Dendritic cell treated with granulocyte-macrophage colony-stimulating factor and Interleukin-4, amounts not matched to agents 40 ng/mL and 50 ng/mL, for 4 days (primary cell): ENCODE measurements around the gene TBX15.
"Not testable (repeated sequence)": the region's sequence is repeated elsewhere in the genome, so short reads cannot be mapped to it uniquely, and the experiment has no call there.

Experiments
- H3K27ac Mint-ChIP-seq: one replicate; pipeline ENCODE4 v1.8.0; 2022; ENCODE audit warnings: mild to moderate bottlenecking, mixed read lengths
- H3K27me3 Mint-ChIP-seq: one replicate; pipeline ENCODE4 v1.8.0; 2022; ENCODE audit warnings: mild to moderate bottlenecking, mixed read lengths
- H3K36me3 Mint-ChIP-seq: one replicate; pipeline ENCODE4 v1.8.0; 2022; ENCODE audit warnings: low read depth, mixed read lengths
- H3K4me1 Mint-ChIP-seq: one replicate; pipeline ENCODE4 v1.8.0; 2022; ENCODE audit warnings: low read depth, mixed read lengths
- H3K4me3 Mint-ChIP-seq: one replicate; pipeline ENCODE4 v1.8.0; 2022; ENCODE audit warnings: mild to moderate bottlenecking, moderate library complexity, mixed read lengths
- H3K9me3 Mint-ChIP-seq: one replicate; pipeline ENCODE4 v1.8.0; 2022; ENCODE audit warnings: mixed read lengths
- intact Hi-C: fragments of 100-400 bp; cut with micrococcal nuclease; formaldehyde crosslinking; loops from one replicate; pipeline ENCODE4 v1.15.0; 2022

TBX15 gene

GRCh38 chr1:118970451-118970850, 17.7 kb downstream of the TBX15 start:
- Mint-ChIP-seq H3K27ac (no peak overlapping the region), H3K4me3 (no peak overlapping the region), H3K4me1 (no peaks in the 10 kb centered on the region), H3K36me3 (no peaks in the 10 kb centered on the region), H3K9me3 (no peaks in the 10 kb centered on the region), H3K27me3 (peaks cover 34% of the 10 kb centered on the region)
- intact Hi-C loops, result no loop called here

DNA sequence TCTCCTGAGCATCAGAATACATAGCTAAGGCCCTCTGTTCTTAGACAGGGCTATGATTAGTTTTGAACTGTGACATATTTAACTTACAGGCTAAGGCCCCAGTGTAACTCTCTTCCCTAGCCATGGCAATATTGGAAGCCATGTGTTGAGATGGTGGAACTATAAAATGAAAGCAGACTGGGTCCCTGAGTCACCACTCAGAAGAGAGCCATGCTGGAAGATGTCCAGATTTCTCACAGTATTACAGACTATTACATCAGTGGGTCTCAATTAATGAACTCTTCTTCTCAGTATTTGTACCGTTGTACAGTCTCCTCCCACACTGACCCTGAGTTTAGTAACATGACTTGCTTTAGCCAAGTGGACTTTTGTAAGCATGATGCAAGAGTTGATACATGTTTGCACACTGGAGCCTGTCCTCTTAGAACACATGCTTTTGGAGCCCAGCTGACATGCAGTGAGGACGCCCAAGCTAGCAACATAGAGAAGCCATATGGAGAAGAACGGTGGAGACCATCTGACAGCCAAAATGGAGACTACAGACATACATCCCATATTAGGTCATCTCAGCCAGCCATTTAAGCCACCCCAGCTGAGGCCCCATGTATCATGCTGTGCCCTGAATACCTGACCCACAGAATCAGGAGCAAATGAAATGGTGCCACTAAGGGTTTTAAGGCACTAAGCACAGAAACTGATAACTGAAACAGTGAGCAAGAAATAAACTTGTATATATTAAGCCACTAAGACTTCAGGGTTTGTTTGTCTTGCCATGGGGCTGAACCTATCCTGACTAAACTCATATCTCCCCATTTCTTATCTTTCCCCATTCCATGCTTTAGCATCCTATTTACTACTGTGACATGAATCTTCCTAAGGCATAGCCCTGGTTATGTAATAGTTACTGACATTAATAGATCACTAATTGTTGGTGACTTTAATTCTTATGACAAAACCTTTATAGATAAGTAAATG, 24.4 kb downstream of the TBX15 start:
- H3K9me3 Mint-ChIP-seq, result no peaks in the 10 kb centered on the region
- no peaks in the 10 kb centered on the region for H3K4me1 Mint-ChIP-seq

DNA sequence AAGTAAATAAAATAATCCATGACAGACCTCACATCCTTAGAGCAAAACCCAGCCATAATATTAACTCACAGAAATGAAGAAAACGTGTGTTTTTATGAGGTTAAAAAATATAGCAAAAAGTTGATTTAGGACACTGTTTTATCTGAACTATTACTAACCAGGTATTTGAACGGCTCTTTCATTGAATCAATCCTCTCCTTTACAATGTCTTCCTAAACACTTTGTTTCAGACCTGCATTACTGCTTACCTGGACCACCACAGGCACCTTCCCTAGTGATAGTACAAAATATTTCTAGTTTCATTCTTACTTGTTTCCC, 25.0 kb downstream of the TBX15 start:
- intact Hi-C loops, result no loop called here
- Mint-ChIP-seq H3K4me1 (no peaks in the 10 kb centered on the region), H3K27ac (no peak overlapping the region)

More for the DNA sequence above, 24.4 kb downstream of the TBX15 start:
- H3K36me3 Mint-ChIP-seq, result no peaks in the 10 kb centered on the region
- intact Hi-C loops, result no loop called here
- H3K27ac Mint-ChIP-seq, result no peak overlapping the region
- no peak overlapping the region for H3K4me3 Mint-ChIP-seq
- H3K27me3 Mint-ChIP-seq, result peaks cover 4% of the 10 kb centered on the region

DNA sequence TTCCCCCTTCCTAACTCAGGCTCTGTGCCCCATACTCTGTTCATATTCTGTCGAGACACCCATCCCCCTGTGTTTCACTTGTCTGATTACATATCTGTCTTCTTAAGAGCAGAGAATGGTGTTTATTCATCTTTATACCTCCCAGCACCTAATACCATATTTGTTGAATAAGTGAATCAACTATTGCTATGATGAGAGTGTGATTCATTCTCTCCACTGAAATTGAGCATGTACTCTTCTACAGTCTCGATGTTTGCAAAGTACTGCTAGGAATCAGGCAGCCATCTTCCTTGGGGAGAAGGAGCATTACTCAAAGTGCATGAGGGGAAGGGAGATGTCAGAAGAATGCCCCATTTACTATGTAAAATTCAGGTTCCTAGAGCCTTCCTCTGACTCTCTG, 27.0 kb downstream of the TBX15 start:
- no peaks in the 10 kb centered on the region for H3K9me3 Mint-ChIP-seq

More for the DNA sequence above, 25.0 kb downstream of the TBX15 start:
- H3K36me3 Mint-ChIP-seq, result no peaks in the 10 kb centered on the region
- H3K4me3 Mint-ChIP-seq, result no peak overlapping the region
- H3K27me3 Mint-ChIP-seq, result peaks cover 4% of the 10 kb centered on the region
- no peaks in the 10 kb centered on the region for H3K9me3 Mint-ChIP-seq

DNA sequence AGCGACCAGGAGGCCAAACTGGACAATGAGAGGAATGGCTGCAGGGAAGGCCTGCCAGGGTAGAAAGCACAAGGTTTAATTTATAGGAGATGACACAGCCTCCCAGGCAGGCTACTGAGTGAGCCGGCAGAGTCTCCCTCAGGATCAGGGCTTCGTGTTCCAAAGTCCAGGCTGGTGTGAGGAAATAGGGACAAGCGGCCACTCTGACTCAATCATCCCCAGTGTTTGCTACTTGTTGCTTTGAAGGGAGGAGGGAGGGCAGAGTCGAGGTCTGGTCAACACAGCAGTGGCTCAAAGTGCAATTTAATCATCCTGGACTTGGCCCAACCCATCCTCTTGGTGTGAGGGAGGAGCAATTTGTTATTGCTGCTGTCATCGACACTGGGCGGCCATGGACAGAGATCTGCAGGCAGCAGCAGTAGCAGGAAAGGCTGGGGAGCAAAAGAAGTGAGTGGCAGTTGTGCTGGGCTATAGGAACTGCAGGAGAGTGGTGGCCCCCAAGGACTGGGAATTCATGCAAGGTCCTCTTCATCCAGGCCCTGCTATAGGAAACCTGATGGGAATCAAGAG, 27.5 kb downstream of the TBX15 start:
- no peaks in the 10 kb centered on the region for H3K36me3 Mint-ChIP-seq
- no peaks in the 10 kb centered on the region for H3K4me1 Mint-ChIP-seq
- no peak overlapping the region for H3K27ac Mint-ChIP-seq
- intact Hi-C loops, result no loop called here
- H3K4me3 Mint-ChIP-seq, result no peak overlapping the region
- H3K27me3 Mint-ChIP-seq, result peaks cover 4% of the 10 kb centered on the region
- H3K9me3 Mint-ChIP-seq, result no peaks in the 10 kb centered on the region

More for the DNA sequence above, 27.0 kb downstream of the TBX15 start:
- H3K27ac Mint-ChIP-seq, result no peak overlapping the region
- intact Hi-C loops, result no loop called here
- H3K36me3 Mint-ChIP-seq, result no peaks in the 10 kb centered on the region
- H3K27me3 Mint-ChIP-seq, result peaks cover 4% of the 10 kb centered on the region
- H3K4me3 Mint-ChIP-seq, result no peak overlapping the region
- no peaks in the 10 kb centered on the region for H3K4me1 Mint-ChIP-seq

DNA sequence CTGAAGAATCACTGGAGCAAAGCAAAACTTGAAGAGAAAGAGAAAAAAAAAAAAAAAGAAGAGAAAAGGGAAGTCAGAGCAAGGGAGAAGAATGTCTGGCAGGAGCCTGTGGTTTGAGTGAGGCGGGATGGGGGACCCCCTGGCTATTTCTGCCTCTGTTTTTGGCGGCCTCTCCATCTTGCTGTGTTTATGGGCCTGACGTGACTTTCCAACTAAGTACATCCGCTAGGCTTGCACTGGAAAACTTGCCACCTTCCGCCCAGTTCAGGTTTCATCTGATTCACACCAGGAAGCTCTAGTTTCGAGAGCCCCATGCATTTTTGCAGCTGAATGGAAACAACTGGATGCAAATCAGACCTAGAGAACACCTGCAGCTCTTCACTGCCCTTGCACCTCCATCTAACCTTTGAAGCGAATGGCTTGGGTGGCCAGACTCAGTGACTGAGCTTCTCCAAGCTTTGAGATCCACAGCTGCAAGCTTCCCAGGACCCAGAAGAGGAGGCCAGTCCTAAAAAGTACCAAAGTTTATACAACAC, 28.0 kb downstream of the TBX15 start:
- no peak overlapping the region for H3K27ac Mint-ChIP-seq
- H3K9me3 Mint-ChIP-seq, result no peaks in the 10 kb centered on the region
- H3K36me3 Mint-ChIP-seq, result no peaks in the 10 kb centered on the region
- H3K4me3 Mint-ChIP-seq, result no peak overlapping the region
- H3K27me3 Mint-ChIP-seq, result peaks cover 4% of the 10 kb centered on the region
- intact Hi-C loops, result no loop called here
- H3K4me1 Mint-ChIP-seq, result no peaks in the 10 kb centered on the region

DNA sequence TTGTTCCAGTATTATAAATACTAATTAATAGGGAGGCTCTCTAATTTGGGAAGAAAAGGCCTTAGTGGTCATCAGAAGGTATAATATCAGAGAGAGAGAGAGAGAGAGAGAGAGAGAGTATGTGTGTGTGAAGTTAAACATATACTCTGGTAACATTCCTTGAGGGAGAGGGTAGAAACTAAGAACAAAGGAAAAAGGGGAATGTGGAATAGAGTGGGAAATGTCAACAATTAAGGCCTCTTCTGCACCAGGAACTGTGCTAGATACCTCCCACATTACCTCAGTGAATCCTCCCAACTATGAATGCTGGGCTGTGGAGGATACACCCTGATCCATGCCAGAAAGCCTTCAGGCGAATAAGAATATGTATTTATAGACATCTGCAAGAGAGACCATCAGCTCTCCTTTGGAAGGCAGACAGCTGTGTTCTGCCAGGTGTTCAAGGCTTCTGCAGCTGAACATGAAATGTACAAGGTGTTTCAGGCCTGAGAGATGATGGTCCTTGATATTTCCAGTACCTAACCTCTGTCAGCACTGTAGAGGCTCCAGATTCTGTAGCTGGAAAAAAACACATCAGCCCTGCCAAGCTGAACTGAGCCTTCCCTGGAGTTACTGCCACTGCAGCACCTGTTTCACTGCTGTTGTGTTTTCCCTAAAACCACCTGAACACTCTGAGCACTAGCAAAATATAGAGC, 29.1 kb downstream of the TBX15 start:
- peaks cover 4% of the 10 kb centered on the region for H3K27me3 Mint-ChIP-seq
- no peaks in the 10 kb centered on the region for H3K36me3 Mint-ChIP-seq
- H3K27ac Mint-ChIP-seq, result no peak overlapping the region
- intact Hi-C loops, result no loop called here
- H3K9me3 Mint-ChIP-seq, result no peaks in the 10 kb centered on the region
- no peak overlapping the region for H3K4me3 Mint-ChIP-seq
- H3K4me1 Mint-ChIP-seq, result no peaks in the 10 kb centered on the region

- no peaks in the 10 kb centered on the region for H3K36me3 Mint-ChIP-seq
- peaks cover 4% of the 10 kb centered on the region for H3K27me3 Mint-ChIP-seq
- no peaks in the 10 kb centered on the region for H3K4me1 Mint-ChIP-seq
- H3K4me3 Mint-ChIP-seq, result no peak overlapping the region
- intact Hi-C loops, result no loop called here
- no peaks in the 10 kb centered on the region for H3K9me3 Mint-ChIP-seq
- no peak overlapping the region for H3K27ac Mint-ChIP-seq
These were observed 30.0 kb downstream of the TBX15 start for GRCh38 chr1:118958140-118958539.

- not testable (repeated sequence) for H3K27me3 Mint-ChIP-seq
These were observed 30.6 kb downstream of the TBX15 start for GRCh38 chr1:118957579-118957978.

DNA sequence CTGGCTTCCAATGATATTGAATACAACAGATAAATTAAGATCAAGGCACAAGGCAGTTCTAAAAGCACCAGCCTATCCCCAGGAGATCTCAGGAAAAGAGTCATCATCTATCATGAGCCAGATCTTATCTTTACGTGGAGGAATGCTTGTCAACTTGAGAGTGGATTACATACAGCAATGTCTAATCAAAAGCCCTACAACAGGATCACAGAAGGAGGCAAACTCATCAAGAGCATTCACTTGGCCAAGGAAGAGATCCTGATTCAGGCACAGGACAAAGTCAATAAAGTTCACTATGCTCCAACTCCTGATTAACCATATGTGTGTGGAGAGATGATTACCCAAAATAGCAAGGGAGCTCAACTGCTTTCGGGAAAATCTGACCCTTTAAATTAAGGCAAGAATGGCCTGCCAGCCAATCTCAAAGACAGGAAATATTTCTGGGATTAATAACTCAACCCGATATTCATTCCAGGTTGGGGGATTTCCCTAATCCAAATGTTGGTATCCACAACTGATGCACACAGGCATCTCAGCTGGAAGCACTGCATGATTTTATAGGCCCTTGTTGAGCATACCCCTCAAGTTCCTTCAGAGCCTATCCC, 33.7 kb downstream of the TBX15 start:
- H3K27ac Mint-ChIP-seq, result no peak overlapping the region
- no peaks in the 10 kb centered on the region for H3K36me3 Mint-ChIP-seq
- H3K27me3 Mint-ChIP-seq, result no peaks in the 10 kb centered on the region
- H3K4me3 Mint-ChIP-seq, result no peak overlapping the region
- H3K4me1 Mint-ChIP-seq, result no peaks in the 10 kb centered on the region
- intact Hi-C loops, result no loop called here
- H3K9me3 Mint-ChIP-seq, result no peaks in the 10 kb centered on the region

More at GRCh38 chr1:118957579-118957978, 30.6 kb downstream of the TBX15 start:
- H3K36me3 Mint-ChIP-seq, intact Hi-C loops, H3K4me1 Mint-ChIP-seq, H3K9me3 Mint-ChIP-seq, H3K27ac Mint-ChIP-seq, H3K4me3 Mint-ChIP-seq: not testable (repeated sequence)

DNA sequence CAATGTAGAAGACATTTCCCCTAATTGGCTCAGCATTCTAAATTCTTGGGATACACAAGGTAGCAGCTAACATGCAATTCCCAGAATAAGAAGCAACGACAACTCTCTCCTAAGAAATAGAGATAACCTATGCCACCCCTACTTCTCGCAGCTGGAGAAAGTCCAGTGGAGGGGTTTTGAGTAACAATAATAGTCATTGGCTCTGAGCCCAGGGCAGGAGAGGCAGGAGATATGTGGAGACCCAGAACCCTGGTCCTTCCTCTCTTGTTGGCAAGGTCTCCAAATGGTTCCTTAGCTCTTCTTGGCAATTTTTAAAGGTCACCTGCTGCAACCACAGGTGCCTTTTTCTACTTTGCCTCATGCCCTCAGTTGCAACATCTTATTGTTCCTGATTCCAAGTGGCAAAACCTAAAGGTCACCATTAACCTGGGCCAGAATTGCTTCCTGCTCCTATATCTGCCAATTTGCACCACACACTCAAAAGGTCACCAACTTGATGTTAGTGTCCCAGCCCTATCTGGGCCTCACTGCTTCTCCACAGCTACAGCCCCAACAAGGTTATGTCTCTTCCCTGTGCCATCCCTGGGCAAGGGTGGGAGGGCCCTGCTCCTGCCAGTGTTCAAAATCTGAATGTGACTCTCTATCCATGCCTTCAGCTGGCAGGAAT, 36.7 kb downstream of the TBX15 start:
- Mint-ChIP-seq H3K36me3 (no peaks in the 10 kb centered on the region), H3K9me3 (no peaks in the 10 kb centered on the region), H3K4me3 (no peak overlapping the region), H3K27ac (no peak overlapping the region), H3K4me1 (no peaks in the 10 kb centered on the region), H3K27me3 (no peaks in the 10 kb centered on the region)
- intact Hi-C loops, result no loop called here

GRCh38 chr1:118949315-118949714, 38.8 kb downstream of the TBX15 start:
- intact Hi-C loops, result no loop called here
- H3K36me3 Mint-ChIP-seq, result no peaks in the 10 kb centered on the region
- no peaks in the 10 kb centered on the region for H3K4me1 Mint-ChIP-seq
- H3K27ac Mint-ChIP-seq, result no peak overlapping the region
- H3K4me3 Mint-ChIP-seq, result no peak overlapping the region
- H3K9me3 Mint-ChIP-seq, result no peaks in the 10 kb centered on the region
- no peaks in the 10 kb centered on the region for H3K27me3 Mint-ChIP-seq

GRCh38 chr1:118948846-118949245, 39.3 kb downstream of the TBX15 start:
- Mint-ChIP-seq H3K4me1 (no peaks in the 10 kb centered on the region), H3K9me3 (no peaks in the 10 kb centered on the region), H3K4me3 (no peak overlapping the region), H3K36me3 (no peaks in the 10 kb centered on the region), H3K27me3 (no peaks in the 10 kb centered on the region), H3K27ac (no peak overlapping the region)
- intact Hi-C loops, result no loop called here
